NCI-H128 (cell line): ENCODE results near the gene PTPRJ.

Experiments
- DNase-seq: peaks from one replicate; lab custom pipeline; 2025; ENCODE audit not compliant: unreplicated experiment; lab: John Stamatoyannopoulos, UW

The PTPRJ gene

GRCh38 chr11:48037709-48038468 is 57.5 kb downstream of the PTPRJ start:
- no peak for DNase-seq

- DNase-seq = no peak
These were observed 60.6 kb downstream of the PTPRJ start for GRCh38 chr11:48040830-48041444.

- DNase-seq = no peak
These were observed 61.7 kb downstream of the PTPRJ start for GRCh38 chr11:48041877-48042695.

GRCh38 chr11:48043111-48043990 is 63.0 kb downstream of the PTPRJ start:
- DNase-seq = no peak

GRCh38 chr11:48043991-48044512 is 63.7 kb downstream of the PTPRJ start:
- no peak for DNase-seq

- no peak for DNase-seq
These were observed 64.2 kb downstream of the PTPRJ start for GRCh38 chr11:48044577-48044976.

- DNase-seq = no peak
These were observed 65.2 kb downstream of the PTPRJ start for GRCh38 chr11:48045536-48045935.

GRCh38 chr11:48047616-48048015 is 67.3 kb downstream of the PTPRJ start:
- no peak for DNase-seq

GRCh38 chr11:48049036-48049435 is 68.7 kb downstream of the PTPRJ start:
- DNase-seq = no peak

GRCh38 chr11:48050304-48050703 is 69.9 kb downstream of the PTPRJ start:
- DNase-seq = no peak

GRCh38 chr11:48051217-48051830 is 71.0 kb downstream of the PTPRJ start:
- no peak for DNase-seq

- no peak for DNase-seq
These were observed 72.1 kb downstream of the PTPRJ start for GRCh38 chr11:48052183-48053044.

GRCh38 chr11:48054994-48055291 is 74.6 kb downstream of the PTPRJ start:
- no peak for DNase-seq

GRCh38 chr11:48055292-48056132 is 75.2 kb downstream of the PTPRJ start:
- DNase-seq = peak; percentile 18

GRCh38 chr11:48056325-48057183 is 76.2 kb downstream of the PTPRJ start:
- no peak for DNase-seq

GRCh38 chr11:48058064-48058463 is 77.7 kb downstream of the PTPRJ start:
- no peak for DNase-seq

- no peak for DNase-seq
These were observed 78.4 kb downstream of the PTPRJ start for GRCh38 chr11:48058788-48059187.

GRCh38 chr11:48062649-48063048 is 82.3 kb downstream of the PTPRJ start:
- no peak for DNase-seq
